ENCODE results near the gene HAPLN2.
"Not testable (repeated sequence)": the region's sequence is repeated elsewhere in the genome, so short reads cannot be mapped to it uniquely, and the experiment has no call there.

HAPLN2 gene

DNA sequence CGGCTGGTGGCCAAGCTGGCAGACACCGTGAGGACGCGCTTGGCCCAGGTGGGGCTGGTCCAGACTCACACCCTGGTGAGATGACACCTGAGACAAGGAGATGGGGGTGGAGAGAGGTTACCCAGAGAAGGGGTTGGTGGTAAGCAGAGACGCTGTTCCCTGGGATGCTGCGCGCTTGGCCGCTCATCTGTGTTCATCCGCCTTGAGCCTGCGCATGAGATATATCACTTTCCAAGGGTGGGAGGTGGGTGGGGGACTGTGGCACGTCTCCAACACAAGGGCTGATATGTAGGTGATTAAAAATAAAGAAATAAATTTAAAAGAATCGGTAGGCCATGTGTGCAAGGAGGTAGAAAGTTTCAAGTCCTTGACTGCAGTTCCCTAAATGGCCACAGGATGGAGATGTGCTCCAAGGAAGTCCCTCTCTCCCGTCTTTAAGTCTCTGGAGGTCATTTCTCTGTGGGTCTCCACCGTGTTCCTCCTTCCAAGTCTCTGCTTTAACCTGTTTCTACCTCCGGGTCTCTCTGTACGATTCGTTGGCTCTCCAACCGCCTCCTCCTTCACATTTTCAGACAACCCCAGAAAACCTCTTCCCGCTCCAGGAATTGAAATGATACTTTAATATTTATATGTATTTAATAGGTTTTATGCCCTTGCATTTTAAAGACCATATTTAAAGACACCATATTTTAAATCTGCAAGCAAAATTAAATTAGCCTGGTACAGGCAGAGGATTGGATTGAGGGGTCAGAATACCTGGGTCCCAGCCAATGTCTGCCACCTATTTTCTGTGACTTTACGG is 35.2 kb upstream of the HAPLN2 start:
- Histone ChIP-seq H3K36me3 (ENCODE audit: insufficient read depth, low read length) (no peaks in the 10 kb centered on the region), H3K9ac (ENCODE audit: low read length) (no peak overlapping the region), H3K27ac (ENCODE audit: low read depth, low read length) (no peak overlapping the region), H3K4me3 (ENCODE audit: low read depth in 1 of 2, low read length in 2 of 2) (no peak overlapping the region), H3K27me3 (ENCODE audit: control insufficient read depth in 1 of 2, insufficient read depth in 2 of 2, low read length in 2 of 2) (no peaks in the 10 kb centered on the region), H3K4me1 (ENCODE audit: insufficient read depth, low read length) (no peaks in the 10 kb centered on the region), H3K9me3 (ENCODE audit: low read length) (no peaks in the 10 kb centered on the region)

DNA sequence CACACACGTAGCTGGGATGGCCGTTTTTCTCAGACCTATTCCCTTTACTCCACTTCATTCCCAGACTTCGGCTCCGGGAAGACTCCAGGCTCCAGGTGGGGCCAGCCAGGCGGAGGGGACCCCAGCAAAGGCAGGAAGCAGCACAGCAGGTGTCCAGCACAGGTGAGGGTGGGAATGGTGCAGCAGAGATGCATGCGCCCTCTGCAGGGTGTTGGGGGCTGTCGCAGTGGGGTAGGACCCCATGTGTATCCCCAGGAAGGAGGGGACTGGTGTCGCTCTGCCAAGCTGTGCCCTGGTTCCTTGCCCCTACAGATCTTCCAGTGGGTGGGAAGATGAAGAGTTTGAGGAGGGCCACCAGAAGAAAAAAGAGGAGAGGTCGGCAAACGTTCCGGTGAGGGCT is 34.4 kb upstream of the HAPLN2 start:
- H3K27ac ChIP-seq (ENCODE audit: low read depth, low read length) = no peak overlapping the region

DNA sequence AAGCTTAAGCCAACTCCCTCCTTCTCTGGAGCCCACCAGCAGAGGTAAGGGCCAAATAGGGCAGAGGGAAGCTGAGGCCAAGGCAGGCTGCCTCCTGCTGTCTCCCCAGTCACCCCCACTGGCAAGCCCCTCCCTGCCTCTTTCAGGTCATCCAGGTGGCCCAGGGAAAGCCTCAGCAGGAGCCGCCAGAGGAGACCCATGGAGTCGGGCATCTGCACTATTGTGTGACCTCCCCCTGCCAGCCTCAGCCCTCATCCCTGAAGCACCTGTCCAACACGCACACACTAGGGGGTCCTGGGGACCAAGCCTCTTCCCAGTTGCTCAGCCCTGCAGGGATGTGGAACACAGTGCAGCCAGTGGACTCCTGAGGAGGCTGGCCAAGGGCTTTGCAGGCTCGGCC is 32.9 kb upstream of the HAPLN2 start:
- no peak overlapping the region for H3K27ac ChIP-seq (ENCODE audit: low read depth, low read length)
- H3K4me3 ChIP-seq (ENCODE audit: low read depth in 1 of 2, low read length in 2 of 2) = no peak overlapping the region
- peaks cover 5% of the 10 kb centered on the region for H3K4me1 ChIP-seq (ENCODE audit: insufficient read depth, low read length)
- H3K36me3 ChIP-seq (ENCODE audit: insufficient read depth, low read length) = no peaks in the 10 kb centered on the region
- no peaks in the 10 kb centered on the region for H3K9me3 ChIP-seq (ENCODE audit: low read length)
- H3K9ac ChIP-seq (ENCODE audit: low read length) = no peak overlapping the region
- H3K27me3 ChIP-seq (ENCODE audit: control insufficient read depth in 1 of 2, insufficient read depth in 2 of 2, low read length in 2 of 2) = no peaks in the 10 kb centered on the region

More for the DNA sequence above, 34.4 kb upstream of the HAPLN2 start:
- Histone ChIP-seq H3K36me3 (ENCODE audit: insufficient read depth, low read length) (no peaks in the 10 kb centered on the region), H3K9ac (ENCODE audit: low read length) (no peak overlapping the region), H3K4me1 (ENCODE audit: insufficient read depth, low read length) (no peaks in the 10 kb centered on the region), H3K27me3 (ENCODE audit: control insufficient read depth in 1 of 2, insufficient read depth in 2 of 2, low read length in 2 of 2) (no peaks in the 10 kb centered on the region), H3K9me3 (ENCODE audit: low read length) (no peaks in the 10 kb centered on the region), H3K4me3 (ENCODE audit: low read depth in 1 of 2, low read length in 2 of 2) (no peak overlapping the region)

DNA sequence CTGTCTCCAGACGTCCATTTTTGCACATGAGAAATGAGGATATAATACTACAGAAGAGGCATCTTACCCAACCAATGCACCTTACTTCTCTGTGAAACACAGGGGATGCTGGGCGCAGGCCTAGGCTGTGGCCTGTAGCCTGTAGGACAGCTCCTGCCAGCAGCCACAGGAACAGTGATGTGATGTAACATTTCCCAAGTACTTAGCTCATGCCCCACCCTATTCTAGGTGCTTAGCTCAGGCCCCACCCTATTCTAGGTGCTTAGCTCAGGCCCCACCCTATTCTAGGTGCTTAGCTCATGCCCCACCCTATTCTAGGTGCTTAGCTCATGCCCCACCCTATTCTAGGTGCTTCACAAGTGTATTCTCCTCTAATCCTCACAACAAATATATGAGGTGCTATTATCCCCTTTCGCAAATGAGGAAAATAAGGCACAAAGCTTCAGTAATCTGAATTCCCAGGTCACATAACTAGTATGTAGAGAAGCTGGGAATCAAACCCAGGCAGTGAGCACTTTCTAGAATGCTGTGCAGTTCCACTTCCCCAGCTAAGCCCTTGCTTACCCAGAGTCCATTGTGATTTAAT is 32.2 kb upstream of the HAPLN2 start:
- Histone ChIP-seq H3K4me3 (ENCODE audit: low read depth in 1 of 2, low read length in 2 of 2) (no peak overlapping the region), H3K4me1 (ENCODE audit: insufficient read depth, low read length) (peaks cover 6% of the 10 kb centered on the region), H3K9ac (ENCODE audit: low read length) (no peak overlapping the region), H3K27ac (ENCODE audit: low read depth, low read length) (no peak overlapping the region), H3K36me3 (ENCODE audit: insufficient read depth, low read length) (no peaks in the 10 kb centered on the region), H3K9me3 (ENCODE audit: low read length) (no peaks in the 10 kb centered on the region), H3K27me3 (ENCODE audit: control insufficient read depth in 1 of 2, insufficient read depth in 2 of 2, low read length in 2 of 2) (no peaks in the 10 kb centered on the region)

DNA sequence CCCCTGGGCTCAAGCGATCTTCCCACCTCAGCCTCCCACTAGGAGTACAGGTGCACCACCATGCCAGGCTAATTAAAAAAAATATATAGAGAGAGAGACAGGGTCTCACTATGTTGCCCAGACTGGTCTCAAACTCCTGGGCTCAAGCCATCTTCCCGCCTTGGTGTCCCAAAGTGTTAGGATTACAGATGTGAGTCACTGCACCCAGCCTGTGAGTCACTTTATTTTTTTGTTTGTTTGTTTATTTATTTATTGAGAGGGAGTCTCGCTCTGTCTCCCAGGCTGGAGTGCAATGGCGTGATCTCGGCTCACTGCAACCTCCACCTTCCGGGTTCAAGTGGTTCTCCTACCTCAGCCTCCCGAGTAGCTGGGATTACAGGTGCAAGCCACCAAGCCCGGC is 31.3 kb upstream of the HAPLN2 start:
- H3K9ac ChIP-seq (ENCODE audit: low read length); H3K27ac ChIP-seq (ENCODE audit: low read depth, low read length); H3K27me3 ChIP-seq (ENCODE audit: control insufficient read depth in 1 of 2, insufficient read depth in 2 of 2, low read length in 2 of 2); H3K9me3 ChIP-seq (ENCODE audit: low read length); H3K36me3 ChIP-seq (ENCODE audit: insufficient read depth, low read length); H3K4me3 ChIP-seq (ENCODE audit: low read depth in 1 of 2, low read length in 2 of 2): not testable (repeated sequence)
- H3K4me1 ChIP-seq (ENCODE audit: insufficient read depth, low read length) = peaks cover 12% of the 10 kb centered on the region

DNA sequence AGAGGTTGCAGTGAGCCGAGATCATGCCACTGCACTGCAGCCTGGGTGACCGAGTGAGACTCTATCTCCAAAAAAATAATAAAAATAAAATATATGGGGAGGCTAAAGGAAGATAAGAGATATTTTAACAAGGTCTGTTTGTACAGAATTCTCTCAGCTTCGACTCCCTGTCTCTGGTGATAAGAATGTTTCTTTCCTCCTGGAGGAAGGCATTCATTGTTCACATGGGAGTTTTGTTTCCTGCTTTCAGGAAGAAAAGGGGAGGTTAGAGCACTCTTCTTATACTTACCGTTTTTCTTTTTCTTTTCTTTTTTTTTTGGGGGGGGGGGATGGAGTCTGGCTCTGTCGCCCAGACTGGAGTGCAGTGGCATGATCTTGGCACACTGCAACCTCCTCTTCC is 29.7 kb upstream of the HAPLN2 start:
- Histone ChIP-seq H3K27ac (ENCODE audit: low read depth, low read length) (no peak overlapping the region), H3K27me3 (ENCODE audit: control insufficient read depth in 1 of 2, insufficient read depth in 2 of 2, low read length in 2 of 2) (no peaks in the 10 kb centered on the region), H3K9me3 (ENCODE audit: low read length) (no peaks in the 10 kb centered on the region), H3K9ac (ENCODE audit: low read length) (no peak overlapping the region), H3K4me1 (ENCODE audit: insufficient read depth, low read length) (peaks cover 12% of the 10 kb centered on the region), H3K4me3 (ENCODE audit: low read depth in 1 of 2, low read length in 2 of 2) (no peak overlapping the region), H3K36me3 (ENCODE audit: insufficient read depth, low read length) (peaks cover 10% of the 10 kb centered on the region)

DNA sequence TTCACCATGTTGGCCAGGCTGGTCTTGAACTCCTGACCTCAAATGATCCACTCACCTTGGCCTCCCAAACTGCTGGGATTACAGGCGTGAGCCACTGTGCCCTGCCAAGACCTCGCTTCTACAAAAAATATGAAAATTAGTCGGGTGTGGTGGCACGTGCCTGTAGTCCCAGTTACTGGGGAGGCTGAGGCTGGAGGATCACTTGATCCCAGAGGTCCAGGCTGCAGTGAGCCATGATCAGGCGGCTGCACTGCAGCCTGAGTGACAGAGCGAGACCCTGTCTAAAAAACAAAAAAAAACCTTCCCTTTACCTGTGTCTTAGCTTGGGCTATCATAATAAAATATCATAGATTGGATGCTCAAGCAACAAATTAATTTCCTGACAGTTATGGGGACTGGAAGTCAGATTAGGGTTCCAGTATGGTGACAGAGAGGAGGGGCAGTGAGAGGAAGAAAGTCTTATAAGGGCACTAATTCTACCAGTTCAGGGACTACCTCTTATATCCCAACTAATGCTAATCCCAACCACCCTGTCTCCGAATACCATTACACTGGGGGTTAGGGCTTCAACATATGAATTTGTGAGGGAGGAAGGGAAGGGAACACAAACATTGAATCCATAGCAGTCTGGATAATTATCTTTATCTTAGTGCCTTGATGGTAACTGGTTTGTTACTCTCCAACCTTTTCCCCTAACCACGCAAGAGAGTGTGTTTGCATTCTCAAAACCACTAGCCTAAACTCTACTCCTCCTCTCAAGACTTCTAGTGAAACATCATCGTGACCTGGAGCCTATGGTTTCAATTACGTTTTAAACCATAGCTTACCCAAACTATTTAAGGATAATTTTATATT is 28.7 kb upstream of the HAPLN2 start:
- H3K27me3 ChIP-seq (ENCODE audit: control insufficient read depth in 1 of 2, insufficient read depth in 2 of 2, low read length in 2 of 2) = no peaks in the 10 kb centered on the region
- peak overlapping the region; percentile 90 for H3K27ac ChIP-seq (ENCODE audit: low read depth, low read length)
- peaks cover 12% of the 10 kb centered on the region for H3K4me1 ChIP-seq (ENCODE audit: insufficient read depth, low read length)
- peaks cover 19% of the 10 kb centered on the region for H3K36me3 ChIP-seq (ENCODE audit: insufficient read depth, low read length)
- no peaks in the 10 kb centered on the region for H3K9me3 ChIP-seq (ENCODE audit: low read length)
- H3K4me3 ChIP-seq (ENCODE audit: low read depth in 1 of 2, low read length in 2 of 2) = peak overlapping the region; percentile 42 to 78
- H3K9ac ChIP-seq (ENCODE audit: low read length) = peak overlapping the region; percentile 91

DNA sequence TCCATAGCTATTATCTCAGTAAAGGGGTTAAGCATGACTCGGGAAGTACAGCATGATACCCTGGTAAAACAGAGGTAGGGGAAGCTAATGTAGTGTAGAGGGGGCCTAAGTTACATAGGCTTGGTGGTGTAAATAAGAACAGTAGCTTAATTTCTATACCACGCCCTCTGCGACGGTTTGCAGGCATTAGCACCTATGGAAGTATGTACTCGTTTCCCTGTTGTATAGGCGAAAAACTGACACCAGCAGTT is 28.1 kb upstream of the HAPLN2 start:
- H3K36me3 ChIP-seq (ENCODE audit: insufficient read depth, low read length) = peaks cover 24% of the 10 kb centered on the region
- peak overlapping the region; percentile 42 to 78 for H3K4me3 ChIP-seq (ENCODE audit: low read depth in 1 of 2, low read length in 2 of 2)
- peak overlapping the region; percentile 91 for H3K9ac ChIP-seq (ENCODE audit: low read length)
- H3K4me1 ChIP-seq (ENCODE audit: insufficient read depth, low read length) = peaks cover 12% of the 10 kb centered on the region
- no peaks in the 10 kb centered on the region for H3K9me3 ChIP-seq (ENCODE audit: low read length)
- H3K27ac ChIP-seq (ENCODE audit: low read depth, low read length) = peak overlapping the region; percentile 90
- no peaks in the 10 kb centered on the region for H3K27me3 ChIP-seq (ENCODE audit: control insufficient read depth in 1 of 2, insufficient read depth in 2 of 2, low read length in 2 of 2)

DNA sequence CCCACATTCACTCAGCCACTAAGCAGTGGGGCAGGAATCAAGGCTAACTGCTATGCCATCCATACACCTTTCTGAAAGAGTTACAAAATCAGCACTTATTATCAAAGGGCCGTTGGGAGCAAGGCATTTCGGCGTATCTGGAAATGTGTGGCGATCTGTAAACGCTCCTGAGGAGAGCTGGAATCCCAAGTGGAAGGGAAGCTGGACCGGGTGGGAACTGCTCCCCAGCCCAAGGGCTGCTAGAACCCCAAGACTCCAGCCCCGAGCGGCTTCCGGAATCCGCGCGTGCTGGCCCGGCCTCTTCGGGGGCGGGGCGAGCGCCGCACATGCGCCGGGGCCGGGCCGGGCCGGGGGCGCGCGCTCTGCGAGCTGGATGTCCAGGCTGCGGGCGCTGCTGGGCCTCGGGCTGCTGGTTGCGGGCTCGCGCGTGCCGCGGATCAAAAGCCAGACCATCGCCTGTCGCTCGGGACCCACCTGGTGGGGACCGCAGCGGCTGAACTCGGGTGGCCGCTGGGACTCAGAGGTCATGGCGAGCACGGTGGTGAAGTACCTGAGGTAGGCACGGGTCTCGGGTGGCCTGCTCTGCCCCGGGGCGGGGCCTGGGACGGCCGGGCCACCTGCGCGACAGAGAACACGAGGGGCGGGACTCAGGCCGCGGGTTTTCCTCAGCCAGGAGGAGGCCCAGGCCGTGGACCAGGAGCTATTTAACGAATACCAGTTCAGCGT is 27.6 kb upstream of the HAPLN2 start, which contains the start of gene NAXE:
NAXE (plus strand) TSS at position 345 of the 726 bp plus-strand sequence; CDS start at position 374, 29 bp downstream.
- H3K4me3 ChIP-seq (ENCODE audit: low read depth in 1 of 2, low read length in 2 of 2) = peak within 1 kb of the TSS; percentile 78 to 82
- H3K9ac ChIP-seq (ENCODE audit: low read length) = peak within 1 kb of the TSS; percentile 91
- H3K36me3 ChIP-seq (ENCODE audit: insufficient read depth, low read length) = peaks cover 29% of the 10 kb centered on the region
- peak within 1 kb of the TSS; percentile 90 for H3K27ac ChIP-seq (ENCODE audit: low read depth, low read length)
- peaks cover 12% of the 10 kb centered on the region for H3K4me1 ChIP-seq (ENCODE audit: insufficient read depth, low read length)
- no peaks in the 10 kb centered on the region for H3K9me3 ChIP-seq (ENCODE audit: low read length)
- H3K27me3 ChIP-seq (ENCODE audit: control insufficient read depth in 1 of 2, insufficient read depth in 2 of 2, low read length in 2 of 2) = no peaks in the 10 kb centered on the region

DNA sequence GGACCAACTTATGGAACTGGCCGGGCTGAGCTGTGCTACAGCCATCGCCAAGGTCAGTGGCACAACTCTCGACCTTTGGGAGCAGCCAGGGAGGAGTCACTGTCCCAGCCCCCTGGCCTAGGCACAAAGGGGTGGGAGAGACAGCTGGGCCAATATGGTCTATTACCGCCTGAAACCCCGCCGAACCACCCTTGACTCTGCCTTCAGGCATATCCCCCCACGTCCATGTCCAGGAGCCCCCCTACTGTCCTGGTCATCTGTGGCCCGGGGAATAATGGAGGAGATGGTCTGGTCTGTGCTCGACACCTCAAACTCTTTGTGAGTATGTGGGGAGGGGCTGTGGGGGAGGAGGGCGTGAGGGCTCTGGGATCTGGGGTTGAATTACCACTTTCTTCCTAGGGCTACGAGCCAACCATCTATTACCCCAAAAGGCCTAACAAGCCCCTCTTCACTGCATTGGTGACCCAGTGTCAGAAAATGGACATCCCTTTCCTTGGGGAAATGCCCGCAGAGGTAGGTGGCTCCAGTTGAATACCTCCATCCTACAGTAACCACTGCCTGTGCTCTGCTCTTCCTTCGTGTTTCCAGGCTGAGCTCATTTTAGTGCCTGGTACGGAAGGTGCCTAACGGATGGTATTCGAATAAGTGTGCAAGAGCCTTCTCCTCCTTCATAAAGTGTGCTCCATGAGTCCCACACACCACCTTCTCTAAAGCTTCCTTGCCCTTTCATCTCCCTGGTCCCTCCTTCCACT is 26.9 kb upstream of the HAPLN2 start:
- Histone ChIP-seq H3K36me3 (ENCODE audit: insufficient read depth, low read length) (peaks cover 36% of the 10 kb centered on the region), H3K9me3 (ENCODE audit: low read length) (no peaks in the 10 kb centered on the region), H3K9ac (ENCODE audit: low read length) (peak overlapping the region; percentile 72), H3K4me3 (ENCODE audit: low read depth in 1 of 2, low read length in 2 of 2) (peak overlapping the region; percentile 78 to 82), H3K4me1 (ENCODE audit: insufficient read depth, low read length) (peaks cover 12% of the 10 kb centered on the region), H3K27ac (ENCODE audit: low read depth, low read length) (peak overlapping the region; percentile 90), H3K27me3 (ENCODE audit: control insufficient read depth in 1 of 2, insufficient read depth in 2 of 2, low read length in 2 of 2) (no peaks in the 10 kb centered on the region)

All from muscle layer of colon (tissue), 2 donors.